Measurements from ENCODE around the gene MRPL23. TPM values are rescaled to one million over a fixed set of nuclear protein-coding genes. Genes with fewer than 3 reads are reported as not detected.

The MRPL23 gene
- total RNA-seq, 1 experiment from 2014 or later: 250 TPM

DNA sequence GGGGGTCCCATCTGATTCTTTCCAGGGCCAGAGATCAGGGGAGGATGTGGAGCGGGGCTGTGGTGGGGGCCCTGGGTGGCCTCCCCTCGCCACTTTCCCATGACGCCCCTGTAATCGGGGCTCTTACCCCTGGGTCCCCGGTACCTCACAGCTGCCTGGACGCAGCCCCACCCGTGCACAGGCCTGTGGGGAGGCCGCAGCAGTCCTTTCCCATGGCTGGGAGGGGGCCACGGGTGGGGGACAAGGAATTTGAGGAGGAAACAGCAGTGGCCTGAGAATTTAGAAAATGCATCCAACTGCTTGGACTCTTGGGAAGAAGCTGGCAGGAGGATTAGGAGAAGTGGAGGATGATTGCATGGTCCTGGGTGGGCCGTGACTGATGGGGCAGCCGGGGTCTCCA is 32.5 kb downstream of the MRPL23 start:
- in situ Hi-C loops (cut with HindIII; ENCODE audit: low sequenced_read_pairs): no loop called here
- DNase-seq (ENCODE audit: low spot score): no peak

GRCh38 chr11:1982873-1983600 is 35.9 kb downstream of the MRPL23 start:
- no peak for DNase-seq (ENCODE audit: low spot score)
- in situ Hi-C loops (cut with HindIII; ENCODE audit: low sequenced_read_pairs): no loop called here

GRCh38 chr11:1983601-1983961 is 36.4 kb downstream of the MRPL23 start:
- in situ Hi-C loops (cut with HindIII; ENCODE audit: low sequenced_read_pairs): no loop called here
- no peak for DNase-seq (ENCODE audit: low spot score)

- no peak for DNase-seq (ENCODE audit: low spot score)
- in situ Hi-C loops (cut with HindIII; ENCODE audit: low sequenced_read_pairs): no loop called here
These were observed 39.9 kb downstream of the MRPL23 start for GRCh38 chr11:1987024-1987423.

- in situ Hi-C loops (cut with HindIII; ENCODE audit: low sequenced_read_pairs): no loop called here
- DNase-seq (ENCODE audit: low spot score): no peak
These were observed 41.0 kb downstream of the MRPL23 start for GRCh38 chr11:1988174-1988573.

- DNase-seq (ENCODE audit: low spot score): no peak
- in situ Hi-C loops (cut with HindIII; ENCODE audit: low sequenced_read_pairs): no loop called here
These were observed 41.7 kb downstream of the MRPL23 start for GRCh38 chr11:1988667-1989317.

DNA sequence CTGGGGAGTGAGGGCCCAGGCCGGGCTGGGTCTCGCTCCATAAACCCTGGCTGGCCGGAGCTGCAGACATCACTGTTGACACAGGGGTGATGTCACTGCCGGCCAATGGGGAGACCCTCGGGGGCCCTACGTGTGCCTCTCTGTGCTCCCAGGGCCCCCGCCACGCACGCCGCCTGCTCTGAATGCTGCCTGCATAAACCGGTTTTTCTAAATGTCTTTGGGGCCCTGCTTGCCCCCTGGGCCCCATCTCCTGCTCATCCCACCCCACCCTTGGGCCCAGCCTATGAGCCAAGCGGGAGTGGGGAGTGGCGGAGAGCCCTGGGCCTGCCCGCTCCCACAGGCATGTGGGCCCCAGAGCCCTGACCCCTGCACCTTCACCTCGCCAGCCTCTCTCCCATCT is 42.8 kb downstream of the MRPL23 start:
- no peak for DNase-seq (ENCODE audit: low spot score)
- in situ Hi-C loops (cut with HindIII; ENCODE audit: low sequenced_read_pairs): no loop called here

GRCh38 chr11:1990872-1991578 is 43.9 kb downstream of the MRPL23 start:
- in situ Hi-C loops (cut with HindIII; ENCODE audit: low sequenced_read_pairs): no loop called here
- no peak for DNase-seq (ENCODE audit: low spot score)

GRCh38 chr11:1992111-1992510 is 45.0 kb downstream of the MRPL23 start:
- DNase-seq (ENCODE audit: low spot score): no peak
- in situ Hi-C loops (cut with HindIII; ENCODE audit: low sequenced_read_pairs): no loop called here

DNA sequence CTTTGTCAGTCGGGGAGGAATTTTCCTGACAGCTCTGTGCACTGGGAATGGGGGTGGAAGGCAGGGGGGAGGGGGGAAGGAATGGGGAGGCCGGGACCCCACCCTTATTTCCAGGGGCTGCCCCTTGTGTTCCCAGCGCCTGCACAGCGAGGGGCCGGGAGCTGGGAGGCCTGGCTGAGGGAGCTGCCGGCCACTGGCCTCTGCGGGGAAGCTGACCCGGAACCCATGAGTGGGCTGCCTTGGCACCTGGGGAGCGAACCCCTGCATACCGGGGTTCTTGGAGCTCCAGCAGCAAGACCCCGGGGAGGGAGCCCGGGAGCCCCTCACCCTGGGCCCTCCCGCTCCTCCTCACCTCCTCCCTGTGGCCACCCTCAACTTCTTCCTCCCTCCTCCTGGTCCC is 47.0 kb downstream of the MRPL23 start:
- no peak for DNase-seq (ENCODE audit: low spot score)
- in situ Hi-C loops (cut with HindIII; ENCODE audit: low sequenced_read_pairs): no loop called here

DNA sequence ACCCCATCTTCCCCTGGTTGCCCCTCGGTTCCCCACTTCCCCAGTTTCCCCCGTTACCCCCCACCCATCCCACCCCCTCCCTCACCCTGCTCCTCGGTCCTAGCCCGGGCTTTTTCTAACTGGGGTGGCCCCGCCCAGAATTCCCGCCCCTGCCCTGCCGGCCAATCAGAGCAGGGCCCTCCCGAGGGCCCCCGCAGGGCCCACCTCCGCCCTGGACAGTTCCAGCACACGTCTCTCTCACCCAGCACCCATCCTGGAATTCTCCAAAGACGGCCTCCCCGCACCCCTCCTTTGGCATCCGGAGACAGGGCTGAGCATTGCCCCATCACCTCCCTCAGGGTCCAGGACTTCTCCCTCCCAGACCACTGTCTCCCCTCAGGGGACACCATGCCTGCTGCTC is 50.6 kb downstream of the MRPL23 start, which contains the start of gene H19:
Gene H19 (minus strand): TSS at position 88 of the 400 bp plus-strand sequence.
- DNase-seq (ENCODE audit: low spot score): no peak
- in situ Hi-C loops (cut with HindIII; ENCODE audit: low sequenced_read_pairs): no loop called here

GRCh38 chr11:1998290-1998689 is 51.2 kb downstream of the MRPL23 start:
- in situ Hi-C loops (cut with HindIII; ENCODE audit: low sequenced_read_pairs): no loop called here
- DNase-seq (ENCODE audit: low spot score): no peak

GRCh38 chr11:1998861-1999260 is 51.7 kb downstream of the MRPL23 start:
- in situ Hi-C loops (cut with HindIII; ENCODE audit: low sequenced_read_pairs): no loop called here
- DNase-seq (ENCODE audit: low spot score): no peak

GRCh38 chr11:2002042-2002776 is 55.1 kb downstream of the MRPL23 start:
- in situ Hi-C loops (cut with HindIII; ENCODE audit: low sequenced_read_pairs): no loop called here
- no peak for DNase-seq (ENCODE audit: low spot score)

- in situ Hi-C loops (cut with HindIII; ENCODE audit: low sequenced_read_pairs): no loop called here
These were observed 55.7 kb downstream of the MRPL23 start for GRCh38 chr11:2002807-2003206.

DNA sequence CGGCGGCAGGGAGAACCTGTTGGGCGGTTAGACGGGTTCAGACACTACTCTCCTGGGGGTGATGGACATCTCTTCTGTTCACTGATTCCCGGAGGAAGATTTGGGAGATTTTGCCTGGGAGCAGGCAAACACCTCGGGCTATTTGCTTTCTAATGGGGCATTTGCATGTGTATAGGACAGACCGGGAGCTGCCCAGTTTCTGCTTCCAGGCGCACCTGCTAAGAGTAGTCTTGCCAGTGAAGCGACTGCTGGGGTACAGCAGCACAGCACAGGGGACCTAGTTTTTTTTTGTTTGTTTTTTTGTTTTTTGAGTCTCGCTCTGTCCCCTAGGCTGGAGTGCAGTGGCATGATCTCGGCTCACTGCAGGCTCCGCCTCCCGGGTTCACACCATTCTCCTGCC is 57.3 kb downstream of the MRPL23 start:
- in situ Hi-C loops (cut with HindIII; ENCODE audit: low sequenced_read_pairs): no loop called here
- no peak for DNase-seq (ENCODE audit: low spot score)

More at GRCh38 chr11:2002807-2003206, 55.7 kb downstream of the MRPL23 start:
- DNase-seq (ENCODE audit: low spot score): no peak

Measured in G401 (cell line).